K562 (cell line): ENCODE measurements around the gene ZDHHC12. TPM values are rescaled to one million over a fixed set of nuclear protein-coding genes. Genes with fewer than 3 reads are reported as not detected.

Source experiments
- ATAC-seq: fragments of 200-7000 bp; cut with Tn5 transposase; 3 replicates; pipeline ENCODE4 v1.9.1; 2020; ENCODE audit warnings: moderate library complexity
- BruUV-seq: library from RNA; stranded (reverse); fragments of 400-500 nt; replicated peaks from 2 replicates; lab custom pipeline; 2021; lab: Mats Ljungman, UMichigan
- CTCF ChIA-PET: fragments of 300-600 bp; formaldehyde crosslinking; extraction: SDS; loops from one replicate; lab custom pipeline; 2021; ENCODE audit warnings: low intra/inter-chr PET ratio; lab: Yijun Ruan, JAX
- POLR2A ChIA-PET: fragments of 300-600, 350-650 bp; sonication (Branson Sonifier 250); formaldehyde crosslinking; extraction: SDS; loops from one replicate; lab custom pipeline; 2021; ENCODE audit warnings: antibody characterized with exemption, inconsistent platforms; lab: Yijun Ruan, JAX
- DNase-seq, 4 experiments: peaks; one replicate each; pipeline versions ENCODE4 v3.0.0 to v3.0.0-alpha.2; 2011 to 2018; ENCODE audit warnings: low spot score in 3 of 4, mixed read lengths in 3 of 4; ENCODE audit errors: extremely low read depth in 1 of 4
- FAIRE-seq: peaks from 2 replicates; lab custom pipeline; 2011; peaks lifted over from hg19 to GRCh38; lab: Jason Lieb, UNC
- H2AFZ ChIP-seq: 2 replicates; pipeline ENCODE4 v1.6.0; 2011; ENCODE audit warnings: low read depth, low read length, control low read depth, inconsistent platforms
- H3K27ac ChIP-seq: fragments of 200-600 bp; 3 replicates; pipeline ENCODE4 v1.8.0; 2011; ENCODE audit warnings: low read depth, mild to moderate bottlenecking, control low read depth, inconsistent platforms, low read length, moderate library complexity, mixed read lengths; ENCODE audit errors: extremely low read depth
- H3K27me3 ChIP-seq, 2 experiments: fragments of 300-600 bp in 1 of 2; 2 replicates in 1 of 2; 3 replicates in 1 of 2; pipeline versions ENCODE4 v1.6.0 to v1.8.0; 2011; ENCODE audit warnings: inconsistent platforms in 2 of 2, low read length in 2 of 2, mild to moderate bottlenecking in 1 of 2, mixed read lengths in 1 of 2, moderate library complexity in 1 of 2; ENCODE audit not compliant: control insufficient read depth in 2 of 2, insufficient read depth in 2 of 2
- H3K36me3 ChIP-seq: fragments of 300-600 bp; 3 replicates; pipeline ENCODE4 v1.8.0; 2011; ENCODE audit warnings: mild to moderate bottlenecking, low read length, inconsistent platforms; ENCODE audit not compliant: control insufficient read depth, insufficient read depth
- H3K4me1 ChIP-seq, 2 experiments: fragments of 200-600 bp in 1 of 2; replicated peaks in 1 of 2; 2 replicates in 1 of 2; 3 replicates in 1 of 2; pipeline versions ENCODE4 v1.5.1 to v1.8.0; 2011; ENCODE audit warnings: inconsistent platforms in 2 of 2, low read length in 2 of 2, mild to moderate bottlenecking in 1 of 2, mixed read lengths in 1 of 2, moderate library complexity in 1 of 2; ENCODE audit not compliant: control insufficient read depth in 2 of 2, insufficient read depth in 2 of 2
- H3K4me2 ChIP-seq: 2 replicates; pipeline ENCODE4 v1.6.1; 2011; ENCODE audit warnings: low read length, control low read depth, inconsistent platforms, mixed read lengths; ENCODE audit not compliant: insufficient read depth
- H3K4me3 ChIP-seq: fragments of 200-600 bp; sonication (generic), shearing (Covaris generic); 2 replicates; pipeline ENCODE4 v1.5.1; 2016; ENCODE audit warnings: control low read depth, inconsistent platforms
- H3K79me2 ChIP-seq: fragments of 200-600 bp; 3 replicates; pipeline ENCODE4 v1.8.0; 2011; ENCODE audit warnings: low read length, inconsistent platforms; ENCODE audit not compliant: control insufficient read depth, insufficient read depth
- H3K9ac ChIP-seq, 2 experiments: 2 replicates each; pipeline versions ENCODE4 v1.6.0 to v1.6.1; 2011; ENCODE audit warnings: low read depth in 2 of 2, low read length in 2 of 2, control low read depth in 1 of 2, inconsistent platforms in 1 of 2, mild to moderate bottlenecking in 1 of 2, mixed read lengths in 1 of 2; ENCODE audit not compliant: insufficient read depth in 1 of 2
- H3K9me1 ChIP-seq: one replicate; pipeline ENCODE4 v1.6.0; 2011; ENCODE audit warnings: inconsistent platforms, mild to moderate bottlenecking, low read length, moderate library complexity; ENCODE audit not compliant: control insufficient read depth, insufficient read depth
- H3K9me3 ChIP-seq: replicated peaks from 2 replicates; pipeline ENCODE4 v1.5.1; 2011; ENCODE audit warnings: low read depth, low read length, inconsistent platforms; ENCODE audit not compliant: control insufficient read depth, insufficient read depth
- H4K20me1 ChIP-seq: replicated peaks from 2 replicates; pipeline ENCODE4 v1.6.1; 2011; ENCODE audit warnings: low read length, inconsistent platforms, mixed read lengths; ENCODE audit not compliant: control insufficient read depth, insufficient read depth
- ARNT ChIP-seq, 2 experiments: fragments of 450-650 bp; IDR thresholded peaks; 2 replicates each; pipeline ENCODE4 v1.6.1; 2016; ENCODE audit warnings: mild to moderate bottlenecking in 1 of 2
- CC2D1A ChIP-seq: fragments of 450-650 bp; IDR thresholded peaks from 2 replicates; pipeline ENCODE4 v1.6.1; 2017; ENCODE audit warnings: mild to moderate bottlenecking
- KAT7 ChIP-seq: sonication (generic); formaldehyde crosslinking; IDR thresholded peaks from 2 replicates; pipeline ENCODE4 v1.8.0; 2022; ENCODE audit warnings: missing genetic modification reagents, mild to moderate bottlenecking, borderline replicate concordance
- KDM5B ChIP-seq: fragments of 200-600 bp; sonication (generic); IDR thresholded peaks from 2 replicates; pipeline ENCODE4 v1.6.1; 2012; ENCODE audit warnings: low read depth, mild to moderate bottlenecking, moderate library complexity, low read length, control low read depth, inconsistent platforms; ENCODE audit not compliant: insufficient replicate concordance
- MIER1 ChIP-seq: fragments of 450-650 bp; IDR thresholded peaks from 2 replicates; pipeline ENCODE4 v1.6.1; 2016; ENCODE audit warnings: antibody characterized with exemption, mild to moderate bottlenecking, low read depth
- NCOA1 ChIP-seq: fragments of 450-650 bp; IDR thresholded peaks from 2 replicates; pipeline ENCODE4 v1.6.1; 2016; ENCODE audit warnings: low read depth
- NFXL1 ChIP-seq: fragments of 450-650 bp; formaldehyde crosslinking; IDR thresholded peaks from 2 replicates; pipeline ENCODE4 v1.4.0; 2021; ENCODE audit warnings: mild to moderate bottlenecking
- POLR2A ChIP-seq: fragments of 450-650 bp; conservative IDR thresholded peaks from 2 replicates; pipeline ENCODE4 v1.6.1; 2016
- RAD51 ChIP-seq: fragments of 450-650 bp; IDR thresholded peaks from 2 replicates; pipeline ENCODE4 v1.7.1; 2016; ENCODE audit warnings: low read depth, mild to moderate bottlenecking, borderline replicate concordance
- SUPT5H ChIP-seq: fragments of 450-650 bp; IDR thresholded peaks from 2 replicates; pipeline ENCODE4 v1.6.1; 2016
- ZNF408 ChIP-seq: fragments of 250-450 bp; sonication (Bioruptor Pico); IDR thresholded peaks from 2 replicates; pipeline ENCODE4 v1.4.0; 2020; ENCODE audit warnings: low read depth, mild to moderate bottlenecking, moderate library complexity
- ZNF75A ChIP-seq: fragments of 450-650 bp; formaldehyde crosslinking; IDR thresholded peaks from 2 replicates; pipeline ENCODE4 v1.4.0; 2020; ENCODE audit warnings: mild to moderate bottlenecking
- WGBS: fragments of 100-300 bp; shearing (Covaris generic); methylation state at CpG from one replicate; pipeline ENCODE4 v1.1.6; 2016; ENCODE audit warnings: low coverage, mixed read lengths; ENCODE audit not compliant: insufficient coverage; ENCODE audit errors: missing lambda C conversion rate; 5-methylcytosine and 5-hydroxymethylcytosine counted together
- in situ Hi-C: fragments of 300-500 bp; cut with MboI; formaldehyde crosslinking; loops from 4 replicates; pipeline ENCODE4 v1.15.0; 2018; ENCODE audit warnings: inconsistent platforms, mixed read lengths
- intact Hi-C: fragments of 100-400 bp; cut with micrococcal nuclease; formaldehyde crosslinking; loops from 2 replicates; pipeline ENCODE4 v1.14.2; 2022
- polyA plus RNA-seq, 8 experiments: library from polyadenylated mRNA; depleted of rRNA in 4 of 8; stranded (reverse) in 5 of 8; unstranded in 3 of 8; fragments of >200 nt; fragmentation: Nextera tagmentation in 2 of 8; fragmentation: Illumina TruSeq in 1 of 8; extraction: Ambion mirVana in 2 of 8; extraction: Trizol in 1 of 8; gene quantifications; 2 replicates each; pipeline versions ENCODE4 v1.2.1 to v1.2.3, GENCODE V29; 2011 to 2014; ENCODE audit warnings: inconsistent platforms in 1 of 8, missing spikeins in 1 of 8
- total RNA-seq, 7 experiments: library from RNA; depleted of rRNA in 6 of 7; stranded (reverse); fragments of >200 nt in 6 of 7; fragmentation: Illumina TruSeq in 2 of 7; extraction: Trizol in 2 of 7; gene quantifications; 2 replicates each; pipeline versions ENCODE4 v1.2.1 to v1.2.3, GENCODE V29; 2011 to 2021; ENCODE audit warnings: low replicate concordance in 1 of 7
- TF ChIP-seq, protein P1 (sequence below), 2 experiments: fragments of 450-650 bp in 1 of 2; IDR thresholded peaks; 2 replicates each; pipeline ENCODE4 v1.6.1; 2011 to 2017; ENCODE audit warnings: low read depth in 2 of 2, antibody characterized with exemption in 1 of 2, borderline replicate concordance in 1 of 2, low read length in 1 of 2, mild to moderate bottlenecking in 1 of 2, mixed read lengths in 1 of 2; ENCODE audit not compliant: control insufficient read depth in 1 of 2
- TF ChIP-seq, protein P2 (sequence below): fragments of 450-650 bp; IDR thresholded peaks from 2 replicates; pipeline ENCODE4 v1.6.1; 2016; ENCODE audit warnings: borderline replicate concordance
- TF ChIP-seq, protein P3 (sequence below): fragments of 450-650 bp; formaldehyde crosslinking; IDR thresholded peaks from 2 replicates; pipeline ENCODE4 v1.4.0; 2022; ENCODE audit warnings: missing genetic modification characterization

The ZDHHC12 gene
- total and polyA plus RNA-seq, 9 of the 15 experiments (the other 6 are each of a cell fraction or from before 2014, with no cell fraction given): 0.21 to 38.0 (median 13.8) TPM

DNA sequence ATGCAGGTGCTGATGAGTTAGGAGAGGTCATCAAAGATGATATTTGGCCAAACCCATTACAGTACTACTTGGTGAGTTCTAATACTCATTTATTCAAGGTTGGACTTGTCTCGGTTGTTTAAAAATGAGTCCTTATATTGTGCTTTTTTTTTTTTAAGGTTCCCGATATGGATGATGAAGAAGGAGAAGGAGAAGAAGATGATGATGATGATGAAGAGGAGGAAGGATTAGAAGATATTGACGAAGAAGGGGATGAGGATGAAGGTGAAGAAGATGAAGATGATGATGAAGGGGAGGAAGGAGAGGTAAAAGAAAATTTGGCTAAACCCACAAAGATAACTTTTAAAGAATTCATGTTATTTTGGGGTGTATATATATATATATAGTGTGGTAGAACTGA lies 30.2 kb downstream of the ZDHHC12 start (continued):
- TF ChIP-seq, protein P1, sequence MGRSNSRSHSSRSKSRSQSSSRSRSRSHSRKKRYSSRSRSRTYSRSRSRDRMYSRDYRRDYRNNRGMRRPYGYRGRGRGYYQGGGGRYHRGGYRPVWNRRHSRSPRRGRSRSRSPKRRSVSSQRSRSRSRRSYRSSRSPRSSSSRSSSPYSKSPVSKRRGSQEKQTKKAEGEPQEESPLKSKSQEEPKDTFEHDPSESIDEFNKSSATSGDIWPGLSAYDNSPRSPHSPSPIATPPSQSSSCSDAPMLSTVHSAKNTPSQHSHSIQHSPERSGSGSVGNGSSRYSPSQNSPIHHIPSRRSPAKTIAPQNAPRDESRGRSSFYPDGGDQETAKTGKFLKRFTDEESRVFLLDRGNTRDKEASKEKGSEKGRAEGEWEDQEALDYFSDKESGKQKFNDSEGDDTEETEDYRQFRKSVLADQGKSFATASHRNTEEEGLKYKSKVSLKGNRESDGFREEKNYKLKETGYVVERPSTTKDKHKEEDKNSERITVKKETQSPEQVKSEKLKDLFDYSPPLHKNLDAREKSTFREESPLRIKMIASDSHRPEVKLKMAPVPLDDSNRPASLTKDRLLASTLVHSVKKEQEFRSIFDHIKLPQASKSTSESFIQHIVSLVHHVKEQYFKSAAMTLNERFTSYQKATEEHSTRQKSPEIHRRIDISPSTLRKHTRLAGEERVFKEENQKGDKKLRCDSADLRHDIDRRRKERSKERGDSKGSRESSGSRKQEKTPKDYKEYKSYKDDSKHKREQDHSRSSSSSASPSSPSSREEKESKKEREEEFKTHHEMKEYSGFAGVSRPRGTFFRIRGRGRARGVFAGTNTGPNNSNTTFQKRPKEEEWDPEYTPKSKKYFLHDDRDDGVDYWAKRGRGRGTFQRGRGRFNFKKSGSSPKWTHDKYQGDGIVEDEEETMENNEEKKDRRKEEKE (IDR thresholded peaks at IDR 0.05; ENCODE audit: borderline replicate concordance in 1 of 2, control insufficient read depth in 1 of 2, low read depth in 2 of 2, low read length in 1 of 2): 0 out of 4 replicates have a peak, but pooled peaks of 1 of the 2 experiments have one; percentile 48
- peak; percentile 57 for TF ChIP-seq SUPT5H
- TF ChIP-seq, protein P2, sequence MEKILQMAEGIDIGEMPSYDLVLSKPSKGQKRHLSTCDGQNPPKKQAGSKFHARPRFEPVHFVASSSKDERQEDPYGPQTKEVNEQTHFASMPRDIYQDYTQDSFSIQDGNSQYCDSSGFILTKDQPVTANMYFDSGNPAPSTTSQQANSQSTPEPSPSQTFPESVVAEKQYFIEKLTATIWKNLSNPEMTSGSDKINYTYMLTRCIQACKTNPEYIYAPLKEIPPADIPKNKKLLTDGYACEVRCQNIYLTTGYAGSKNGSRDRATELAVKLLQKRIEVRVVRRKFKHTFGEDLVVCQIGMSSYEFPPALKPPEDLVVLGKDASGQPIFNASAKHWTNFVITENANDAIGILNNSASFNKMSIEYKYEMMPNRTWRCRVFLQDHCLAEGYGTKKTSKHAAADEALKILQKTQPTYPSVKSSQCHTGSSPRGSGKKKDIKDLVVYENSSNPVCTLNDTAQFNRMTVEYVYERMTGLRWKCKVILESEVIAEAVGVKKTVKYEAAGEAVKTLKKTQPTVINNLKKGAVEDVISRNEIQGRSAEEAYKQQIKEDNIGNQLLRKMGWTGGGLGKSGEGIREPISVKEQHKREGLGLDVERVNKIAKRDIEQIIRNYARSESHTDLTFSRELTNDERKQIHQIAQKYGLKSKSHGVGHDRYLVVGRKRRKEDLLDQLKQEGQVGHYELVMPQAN: 0 out of 2 replicates have a peak, but pooled peaks have one; percentile 18

DNA sequence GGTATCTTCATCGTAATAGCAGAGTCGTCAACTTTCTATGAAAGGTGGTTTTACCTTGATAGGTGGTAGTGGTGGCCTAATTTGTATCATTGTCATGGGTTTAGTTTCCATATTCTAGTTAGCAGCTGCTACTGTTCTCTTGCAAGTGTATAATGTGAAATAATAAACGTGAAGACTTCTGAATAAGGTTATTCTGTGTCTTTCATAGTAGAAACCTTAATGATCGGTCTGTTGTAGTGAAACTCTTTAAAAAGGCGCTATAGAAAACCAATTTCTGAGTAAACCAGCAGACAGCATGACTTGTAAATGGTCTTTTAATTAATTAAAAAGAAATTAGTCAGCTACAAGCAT lies 33.3 kb downstream of the ZDHHC12 start:
- in situ Hi-C loops (loop anchor here (10.0 kb wide), 3 partner anchors 446 to 1094 kb away; no protein-coding TSS in a partner anchor), intact Hi-C loops (loop anchor here (1.0 to 10.0 kb wide), 2 partner anchors 349 to 984 kb away; no protein-coding TSS in a partner anchor)
- Histone ChIP-seq H3K79me2 (peaks cover 58% of the 10 kb centered on the region), H3K4me3 (peak overlapping the region; percentile 71), H4K20me1 (peaks cover 14% of the 10 kb centered on the region), H3K4me1 (peaks cover 17 to 21% of the 10 kb centered on the region in 2 experiments), H3K36me3 (peaks cover 51% of the 10 kb centered on the region), H2AFZ (0 out of 2 replicates have a peak overlapping the region, but pooled peaks have one; percentile 20), H3K27ac (peak overlapping the region; percentile 88), H3K9me1 (no peaks in the 10 kb centered on the region), H3K27me3 (no peaks in the 10 kb centered on the region), H3K9me3 (no peaks in the 10 kb centered on the region), H3K9ac (peak overlapping the region; percentile 92 to 94), H3K4me2 (peak overlapping the region; percentile 98)
- CTCF ChIA-PET: no interaction called here
- DNase-seq (no peak), FAIRE-seq (no peak), ATAC-seq (no peak)
- BruUV-seq: TSS peak; percentile 33
- POLR2A ChIA-PET: interaction anchor here (0.6 to 2.6 kb wide), 5 partner anchors 10 to 1857 kb away, joined by 3 to 10 read pairs (median 3); no protein-coding TSS in a partner anchor
- under 1% methylated on average over 5 of the region's 5 CpGs for WGBS
- TF ChIP-seq NCOA1: 0 out of 2 replicates have a peak, but pooled peaks have one; percentile 12
- 0 out of 2 replicates have a peak, but pooled peaks have one; percentile 53 for TF ChIP-seq KAT7 (CRISPR knock-in tag)
- TF ChIP-seq ARNT (IDR thresholded peaks at IDR 0.05): 0 out of 4 replicates have a peak, but pooled peaks of 1 of the 2 experiments have one; percentile 7
- no peak for TF ChIP-seq ZNF75A (CRISPR knock-in tag)
- peak; percentile 12 for TF ChIP-seq KDM5B
- TF ChIP-seq RAD51: 0 out of 2 replicates have a peak, but pooled peaks have one; percentile 10
- TF ChIP-seq, protein P3, sequence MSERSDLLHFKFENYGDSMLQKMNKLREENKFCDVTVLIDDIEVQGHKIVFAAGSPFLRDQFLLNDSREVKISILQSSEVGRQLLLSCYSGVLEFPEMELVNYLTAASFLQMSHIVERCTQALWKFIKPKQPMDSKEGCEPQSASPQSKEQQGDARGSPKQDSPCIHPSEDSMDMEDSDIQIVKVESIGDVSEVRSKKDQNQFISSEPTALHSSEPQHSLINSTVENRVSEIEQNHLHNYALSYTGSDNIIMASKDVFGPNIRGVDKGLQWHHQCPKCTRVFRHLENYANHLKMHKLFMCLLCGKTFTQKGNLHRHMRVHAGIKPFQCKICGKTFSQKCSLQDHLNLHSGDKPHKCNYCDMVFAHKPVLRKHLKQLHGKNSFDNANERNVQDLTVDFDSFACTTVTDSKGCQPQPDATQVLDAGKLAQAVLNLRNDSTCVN (CRISPR knock-in tag): no peak
- no peak for TF ChIP-seq ZNF408
- no peak for TF ChIP-seq NFXL1 (CRISPR knock-in tag)
- no peak for TF ChIP-seq CC2D1A
- 0 out of 2 replicates have a peak, but pooled peaks have one; percentile 35 for TF ChIP-seq POLR2A
- TF ChIP-seq MIER1: 0 out of 2 replicates have a peak, but pooled peaks have one; percentile 34
